GM21619 (cell line): ENCODE data around the gene ASAH2.
"Not testable (repeated sequence)": the region's sequence is repeated elsewhere in the genome, so short reads cannot be mapped to it uniquely, and the experiment has no call there.

Source experiments
- ATAC-seq: cut with Tn5 transposase; IDR thresholded peaks from one replicate; pipeline ENCODE4 v1.9.1; 2021; ENCODE audit not compliant: unreplicated experiment

ASAH2 gene

GRCh38 chr10:50260791-50261281 lies 9.5 kb upstream of the ASAH2 start:
- peak; percentile 99 for ATAC-seq

GRCh38 chr10:50254479-50254878 lies 3.2 kb upstream of the ASAH2 start:
- ATAC-seq = no peak

GRCh38 chr10:50250096-50250854 lies 1.0 kb downstream of the ASAH2 start:
- no peak for ATAC-seq

- ATAC-seq = no peak
Observed at GRCh38 chr10:50248598-50248997, 2.7 kb downstream of the ASAH2 start.

GRCh38 chr10:50248062-50248461 lies 3.3 kb downstream of the ASAH2 start:
- no peak for ATAC-seq

GRCh38 chr10:50244201-50244600 lies 7.1 kb downstream of the ASAH2 start:
- ATAC-seq = no peak

- ATAC-seq = no peak
Observed at GRCh38 chr10:50242777-50243176, 8.5 kb downstream of the ASAH2 start.

GRCh38 chr10:50241478-50241877 lies 9.8 kb downstream of the ASAH2 start:
- ATAC-seq = not testable (repeated sequence)

GRCh38 chr10:50234486-50234885 lies 16.8 kb downstream of the ASAH2 start:
- ATAC-seq = no peak

GRCh38 chr10:50232261-50232639 lies 19.1 kb downstream of the ASAH2 start:
- ATAC-seq = no peak

GRCh38 chr10:50231515-50232260 lies 19.6 kb downstream of the ASAH2 start:
- ATAC-seq = no peak

GRCh38 chr10:50229460-50229859 lies 21.9 kb downstream of the ASAH2 start:
- ATAC-seq = no peak

- ATAC-seq = no peak
Observed at GRCh38 chr10:50228672-50229071, 22.6 kb downstream of the ASAH2 start.

- no peak for ATAC-seq
Observed at GRCh38 chr10:50226610-50227009, 24.7 kb downstream of the ASAH2 start.

GRCh38 chr10:50224330-50224952 lies 26.9 kb downstream of the ASAH2 start:
- ATAC-seq = peak; percentile 90

GRCh38 chr10:50222199-50222598 lies 29.1 kb downstream of the ASAH2 start:
- ATAC-seq = no peak

GRCh38 chr10:50221470-50221869 lies 29.8 kb downstream of the ASAH2 start:
- ATAC-seq = no peak

GRCh38 chr10:50219646-50220045 lies 31.7 kb downstream of the ASAH2 start:
- no peak for ATAC-seq

GRCh38 chr10:50219200-50219599 lies 32.1 kb downstream of the ASAH2 start:
- ATAC-seq = no peak

GRCh38 chr10:50216894-50217293 lies 34.4 kb downstream of the ASAH2 start:
- no peak for ATAC-seq

GRCh38 chr10:50216418-50216817 lies 34.9 kb downstream of the ASAH2 start:
- no peak for ATAC-seq

- ATAC-seq = no peak
Observed at GRCh38 chr10:50211670-50212069, 39.6 kb downstream of the ASAH2 start.
